Fibroblast of the aortic adventitia (primary cell): ENCODE measurements around the gene SCFD2. TPM values are rescaled to one million over a fixed set of nuclear protein-coding genes. Genes with fewer than 3 reads are reported as not detected.

Experiments
- DNase-seq: peaks from one replicate; pipeline ENCODE4 v3.0.0-alpha.2; 2010; ENCODE audit warnings: low read depth
- H3K4me3 ChIP-seq: 2 replicates; pipeline ENCODE4 v1.5.1; 2011; ENCODE audit warnings: low read depth, mild to moderate bottlenecking, control low read depth, low read length, moderate library complexity
- total RNA-seq: library from RNA; depleted of rRNA; stranded (reverse); fragments of >200 nt; gene quantifications from 2 replicates; pipeline ENCODE4 v1.2.3, GENCODE V29; 2012; ENCODE audit warnings: low replicate concordance
- TF ChIP-seq, protein P1 (sequence below): IDR thresholded peaks from 2 replicates; pipeline ENCODE4 v1.5.1; 2011; ENCODE audit warnings: mild to moderate bottlenecking, low read length, control low read depth, inconsistent platforms; ENCODE audit not compliant: insufficient read depth

The SCFD2 gene
- total RNA-seq, 1 donor: 69.2 TPM

DNA sequence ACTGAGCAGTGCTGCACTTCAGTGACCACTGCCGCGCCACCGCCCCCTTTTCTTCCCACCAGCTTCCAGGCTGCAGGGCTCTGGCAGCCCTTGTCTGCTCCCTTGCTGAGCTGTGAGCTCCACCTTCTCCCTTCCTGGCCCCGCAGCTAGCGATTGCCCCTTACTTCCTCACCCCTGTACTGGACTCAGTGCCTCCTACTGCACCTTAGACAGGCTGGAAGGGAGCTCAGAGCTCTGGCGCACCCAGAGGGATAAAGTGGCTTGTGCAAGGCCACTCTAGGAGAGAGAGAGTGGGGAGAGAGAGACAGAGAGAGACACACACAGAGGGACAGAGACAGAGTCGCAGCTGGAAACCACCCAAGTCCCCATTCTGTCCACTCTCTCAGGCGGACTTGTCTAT lies 497.7 kb downstream of the SCFD2 start:
- no peak for DNase-seq
- no peak overlapping the region for H3K4me3 ChIP-seq
- TF ChIP-seq, protein P1, sequence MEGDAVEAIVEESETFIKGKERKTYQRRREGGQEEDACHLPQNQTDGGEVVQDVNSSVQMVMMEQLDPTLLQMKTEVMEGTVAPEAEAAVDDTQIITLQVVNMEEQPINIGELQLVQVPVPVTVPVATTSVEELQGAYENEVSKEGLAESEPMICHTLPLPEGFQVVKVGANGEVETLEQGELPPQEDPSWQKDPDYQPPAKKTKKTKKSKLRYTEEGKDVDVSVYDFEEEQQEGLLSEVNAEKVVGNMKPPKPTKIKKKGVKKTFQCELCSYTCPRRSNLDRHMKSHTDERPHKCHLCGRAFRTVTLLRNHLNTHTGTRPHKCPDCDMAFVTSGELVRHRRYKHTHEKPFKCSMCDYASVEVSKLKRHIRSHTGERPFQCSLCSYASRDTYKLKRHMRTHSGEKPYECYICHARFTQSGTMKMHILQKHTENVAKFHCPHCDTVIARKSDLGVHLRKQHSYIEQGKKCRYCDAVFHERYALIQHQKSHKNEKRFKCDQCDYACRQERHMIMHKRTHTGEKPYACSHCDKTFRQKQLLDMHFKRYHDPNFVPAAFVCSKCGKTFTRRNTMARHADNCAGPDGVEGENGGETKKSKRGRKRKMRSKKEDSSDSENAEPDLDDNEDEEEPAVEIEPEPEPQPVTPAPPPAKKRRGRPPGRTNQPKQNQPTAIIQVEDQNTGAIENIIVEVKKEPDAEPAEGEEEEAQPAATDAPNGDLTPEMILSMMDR: no peak

DNA sequence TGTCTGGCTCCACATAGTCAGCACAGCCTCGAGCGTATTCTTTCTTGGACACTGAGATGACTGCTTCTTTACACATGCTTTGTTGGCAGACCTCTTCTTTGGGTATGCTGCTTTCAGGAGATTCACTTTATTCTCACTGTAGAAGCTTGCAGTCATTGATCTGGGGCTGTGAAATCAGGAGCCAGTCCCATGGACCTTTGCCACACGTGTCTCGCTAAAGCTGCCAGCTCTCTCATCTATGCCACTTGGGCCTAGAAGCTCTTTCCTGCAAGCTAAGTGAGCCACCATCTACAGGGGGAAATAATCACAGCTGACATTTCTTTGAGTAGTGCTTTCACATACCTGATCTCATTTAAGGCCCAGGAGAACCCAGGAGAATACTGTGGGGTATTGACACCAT lies 498.7 kb downstream of the SCFD2 start:
- TF ChIP-seq, protein P1: no peak
- no peak for DNase-seq
- H3K4me3 ChIP-seq: no peak overlapping the region

DNA sequence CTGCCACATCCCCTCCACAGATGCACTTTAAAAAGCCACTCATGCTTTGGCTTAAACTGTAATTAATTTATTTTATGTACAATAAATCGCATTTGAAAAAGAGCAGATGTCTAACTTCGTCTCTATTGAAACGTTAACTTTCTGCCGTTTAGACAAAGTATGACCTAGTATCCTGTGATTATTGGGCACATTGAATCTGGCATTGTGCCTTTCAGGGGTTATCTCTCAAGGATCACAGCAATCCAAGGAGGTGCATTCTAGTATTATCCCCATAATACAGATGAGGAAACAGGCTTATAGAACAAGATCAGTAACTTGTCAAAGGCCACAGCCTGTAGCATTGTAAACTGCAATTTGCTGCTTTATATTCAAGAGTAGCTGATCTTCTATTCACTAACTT lies 499.1 kb downstream of the SCFD2 start:
- DNase-seq: no peak
- H3K4me3 ChIP-seq: no peak overlapping the region
- TF ChIP-seq, protein P1: no peak

DNA sequence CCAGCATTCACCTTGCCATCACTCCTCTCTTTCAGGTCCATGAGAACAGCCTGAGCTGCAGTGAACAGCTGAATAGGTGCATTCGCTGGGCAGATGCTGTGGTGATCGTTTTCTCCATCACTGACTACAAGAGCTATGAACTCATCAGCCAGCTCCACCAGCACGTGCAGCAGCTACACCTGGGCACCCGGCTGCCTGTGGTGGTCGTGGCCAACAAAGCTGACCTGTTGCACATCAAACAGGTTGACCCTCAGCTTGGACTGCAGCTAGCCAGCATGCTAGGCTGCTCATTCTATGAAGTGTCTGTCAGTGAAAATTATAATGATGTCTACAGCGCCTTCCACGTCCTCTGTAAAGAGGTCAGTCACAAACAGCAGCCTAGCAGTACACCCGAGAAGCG lies 500.6 kb downstream of the SCFD2 start:
- DNase-seq: no peak
- TF ChIP-seq, protein P1: no peak
- no peak overlapping the region for H3K4me3 ChIP-seq

DNA sequence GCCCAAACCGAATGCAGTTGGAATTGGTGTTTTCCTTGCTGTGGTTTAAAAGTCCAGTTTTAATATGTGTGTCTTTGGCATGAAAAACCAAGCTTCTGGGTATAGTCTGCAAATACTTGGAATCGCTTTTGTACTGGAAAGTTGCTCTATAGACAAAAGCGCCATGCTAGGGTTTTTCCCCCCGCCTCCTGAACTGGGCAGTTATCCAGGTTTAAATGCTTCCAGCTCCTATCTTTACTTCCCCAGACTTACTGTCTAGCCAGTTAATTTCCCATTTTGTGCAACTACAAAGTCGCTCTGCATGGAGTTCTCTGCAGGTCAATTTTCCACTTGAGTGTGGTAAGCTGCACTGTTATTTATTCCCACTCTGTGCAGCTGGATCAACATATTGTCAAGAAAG lies 501.1 kb downstream of the SCFD2 start:
- H3K4me3 ChIP-seq: no peak overlapping the region
- TF ChIP-seq, protein P1: no peak
- peak; percentile 91 for DNase-seq

DNA sequence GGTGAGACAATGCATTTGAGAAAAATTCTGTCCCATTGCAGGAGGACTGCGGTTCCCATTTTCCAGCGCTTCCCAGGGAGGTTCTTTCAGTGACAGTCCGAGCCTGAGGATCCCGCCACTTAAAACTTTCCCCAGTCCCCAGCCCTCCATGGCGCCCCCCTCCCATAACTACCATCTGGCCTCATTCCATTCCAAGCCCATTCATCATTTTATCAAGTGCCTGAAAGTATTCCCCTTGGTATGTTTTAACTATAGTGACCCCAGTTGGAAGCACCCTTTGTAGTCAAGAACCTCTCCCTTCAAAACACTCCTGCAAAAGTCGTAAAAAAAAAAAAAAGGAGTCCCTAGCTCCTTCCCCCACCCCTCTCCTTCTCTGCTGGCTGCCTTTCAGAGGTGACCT lies 502.5 kb downstream of the SCFD2 start:
- no peak for DNase-seq
- H3K4me3 ChIP-seq: no peak overlapping the region

DNA sequence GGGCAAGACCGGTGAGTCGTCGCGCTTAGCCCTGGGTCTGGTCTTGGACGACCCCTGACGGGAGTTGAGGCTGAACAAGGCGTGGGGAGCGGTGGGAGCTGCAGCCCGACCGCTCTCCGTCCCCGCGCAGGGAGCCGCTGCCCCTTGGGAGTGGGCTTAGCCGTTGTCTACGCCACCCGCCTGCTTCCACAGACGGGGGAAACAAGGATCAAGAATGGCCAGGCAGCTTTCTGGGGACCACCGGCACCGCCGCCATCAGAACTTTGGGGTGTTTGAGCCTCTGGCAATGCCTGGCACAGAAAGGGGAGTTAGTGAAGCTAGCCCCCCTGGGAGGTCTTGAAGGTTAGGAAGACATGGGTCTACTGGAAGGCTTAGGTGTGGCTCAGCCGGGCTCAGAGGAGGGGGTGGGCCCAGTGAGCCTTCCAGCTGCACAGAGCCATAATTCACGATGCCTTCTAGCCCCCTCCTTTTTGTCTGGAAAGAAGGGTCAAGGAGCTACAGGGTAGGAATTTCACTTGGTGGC lies 503.2 kb downstream of the SCFD2 start:
- H3K4me3 ChIP-seq: peak overlapping the region; percentile 76
- no peak for DNase-seq
- TF ChIP-seq, protein P1: no peak

More for the DNA sequence above, 502.5 kb downstream of the SCFD2 start:
- TF ChIP-seq, protein P1: no peak
